Activated CD4-positive, alpha-beta T cell treated with anti-CD3 and anti-CD28 coated beads, Interleukin-2, Interleukin-6, amounts not matched to agents 100 ng/mL and 50 ng/mL, durations not matched to agents 16 hours and 8 hours (primary cell): ENCODE results near the gene PARVG.

Experiments
- DNase-seq: peaks from one replicate; pipeline ENCODE4 v3.0.0-alpha.2; 2020

Gene PARVG

DNA sequence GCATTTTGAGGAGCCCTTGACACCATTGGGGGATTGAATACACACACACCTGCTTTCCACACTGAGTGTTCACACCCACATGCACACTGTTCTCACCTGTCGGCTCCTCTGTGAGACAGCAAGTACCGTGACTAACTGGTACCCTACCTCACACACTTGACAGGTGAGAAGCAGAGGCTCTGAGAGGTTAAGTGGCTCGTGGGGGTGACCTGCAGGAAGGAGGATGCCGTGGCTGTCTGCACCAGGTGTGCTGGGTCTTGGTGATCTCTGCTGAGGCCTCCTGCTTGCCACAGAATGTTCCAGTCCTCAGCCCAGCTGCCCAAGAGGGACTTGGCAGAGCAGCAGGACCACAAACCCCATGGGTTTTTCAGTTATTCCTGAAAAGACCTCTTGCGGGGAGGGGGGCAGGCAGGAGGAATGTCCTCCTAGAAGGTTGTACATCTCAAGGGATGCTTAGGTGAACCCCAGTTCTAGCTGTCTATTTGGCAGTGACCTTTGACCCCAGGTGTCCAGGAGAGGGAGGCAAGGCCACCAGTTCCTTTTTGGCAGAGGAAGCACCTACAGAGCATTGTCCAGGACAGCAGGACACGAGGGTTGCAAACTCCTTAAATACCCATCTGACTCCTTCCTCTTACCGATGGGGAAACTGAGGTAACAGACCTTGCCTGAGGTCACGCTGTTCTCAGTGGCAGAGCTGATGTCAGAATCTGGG lies 66.0 kb downstream of the PARVG start:
- DNase-seq = no peak

- no peak for DNase-seq
These were observed 66.6 kb downstream of the PARVG start for GRCh38 chr22:44247346-44247745.

DNA sequence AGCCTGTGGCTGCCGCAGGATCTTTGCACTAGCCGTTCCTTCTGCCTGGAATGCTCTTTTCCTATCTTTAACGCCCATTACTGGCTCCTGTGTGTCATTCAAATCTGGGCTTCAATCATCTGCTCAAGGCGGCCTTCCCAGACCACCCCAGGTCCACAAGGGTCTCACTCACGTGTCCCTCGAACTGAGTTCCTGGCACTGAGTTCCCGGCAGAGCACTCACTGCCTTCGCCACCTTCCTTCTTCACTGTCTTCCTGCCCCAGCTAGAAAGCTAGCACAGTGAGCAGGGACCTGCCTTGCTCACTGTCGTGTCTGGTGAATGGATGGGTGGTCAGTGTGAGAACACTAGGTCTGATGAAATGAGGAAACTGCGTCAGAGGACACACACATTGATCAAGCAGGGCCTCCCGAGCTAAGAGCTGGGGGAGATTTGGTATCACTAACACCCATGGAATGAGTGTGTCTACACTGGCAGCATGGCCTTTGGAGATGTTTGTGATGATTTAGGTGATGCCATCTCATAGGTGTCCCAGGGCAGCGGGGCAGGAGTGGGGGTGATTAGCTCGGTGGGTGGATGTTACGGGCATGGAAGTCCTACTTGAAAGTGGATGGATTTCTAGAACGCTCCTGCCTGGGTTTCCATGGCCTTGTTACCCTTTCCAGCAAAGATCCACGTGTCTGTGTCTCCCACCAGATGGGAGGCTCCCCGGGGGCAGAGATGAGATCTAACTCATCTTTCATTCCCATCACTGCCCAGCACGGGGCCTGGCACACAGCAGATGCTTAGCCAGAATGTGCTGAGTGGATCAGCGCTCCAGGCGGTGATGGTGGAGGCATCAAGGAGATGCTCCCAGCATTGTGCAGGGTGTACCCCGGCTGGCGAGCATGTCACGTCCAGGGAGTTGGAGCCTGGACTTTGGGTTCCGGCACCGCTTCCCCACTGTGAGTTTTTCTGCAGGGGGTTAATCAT lies 67.5 kb downstream of the PARVG start:
- no peak for DNase-seq

DNA sequence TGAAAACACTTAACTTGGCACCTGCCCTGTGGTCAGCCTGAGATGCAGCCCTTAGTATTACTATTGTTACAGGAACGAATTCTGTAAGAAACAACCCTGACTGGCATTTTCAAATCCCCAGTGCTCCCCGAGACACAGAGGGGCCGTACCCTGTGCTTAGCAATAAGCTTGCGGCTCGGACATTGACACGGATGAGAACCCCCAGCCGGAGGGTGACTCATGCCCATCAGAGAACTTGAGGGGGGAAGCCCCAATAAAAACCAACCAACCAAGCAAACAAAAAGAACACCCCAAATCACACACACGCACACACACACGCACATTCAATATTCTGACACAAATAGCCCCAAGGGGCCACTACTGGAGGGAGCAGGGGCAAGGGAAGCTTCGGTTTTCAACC lies 68.2 kb downstream of the PARVG start:
- DNase-seq = no peak

DNA sequence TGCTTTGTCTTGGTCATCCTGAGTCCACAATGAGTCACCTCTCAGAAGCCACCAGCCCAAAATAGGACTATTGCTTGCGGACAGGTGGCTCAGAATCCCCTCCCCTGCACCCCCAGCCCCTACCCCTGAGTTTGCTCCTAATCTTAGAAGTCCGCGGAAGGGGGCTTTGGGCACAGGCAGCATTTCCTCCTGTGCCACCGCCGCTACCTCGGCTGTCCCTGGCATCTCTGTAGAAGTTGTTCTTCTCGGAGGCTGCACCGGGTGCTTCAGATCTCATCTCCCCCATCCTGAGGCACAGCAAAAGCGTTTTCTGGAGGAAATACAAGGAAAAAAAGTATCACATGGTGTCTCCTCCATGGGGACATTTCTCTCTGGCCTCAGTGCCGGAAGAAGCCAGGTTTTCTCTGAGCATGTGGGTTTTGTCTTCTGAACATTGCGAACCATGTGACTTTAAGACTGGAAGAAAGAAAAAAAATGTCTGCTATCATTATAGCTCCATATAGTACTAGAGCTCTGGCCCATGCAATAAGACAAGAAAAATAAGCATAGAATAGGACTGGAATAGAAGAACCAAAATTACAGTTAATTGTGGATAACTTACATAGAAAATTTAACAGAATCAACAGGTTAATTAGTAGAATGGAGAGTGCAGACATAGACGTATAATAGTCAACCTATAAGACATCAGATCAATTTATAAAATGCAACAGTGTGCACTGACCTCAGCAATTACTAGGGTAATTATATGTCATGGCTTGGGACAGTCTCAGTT lies 68.8 kb downstream of the PARVG start:
- DNase-seq = no peak

DNA sequence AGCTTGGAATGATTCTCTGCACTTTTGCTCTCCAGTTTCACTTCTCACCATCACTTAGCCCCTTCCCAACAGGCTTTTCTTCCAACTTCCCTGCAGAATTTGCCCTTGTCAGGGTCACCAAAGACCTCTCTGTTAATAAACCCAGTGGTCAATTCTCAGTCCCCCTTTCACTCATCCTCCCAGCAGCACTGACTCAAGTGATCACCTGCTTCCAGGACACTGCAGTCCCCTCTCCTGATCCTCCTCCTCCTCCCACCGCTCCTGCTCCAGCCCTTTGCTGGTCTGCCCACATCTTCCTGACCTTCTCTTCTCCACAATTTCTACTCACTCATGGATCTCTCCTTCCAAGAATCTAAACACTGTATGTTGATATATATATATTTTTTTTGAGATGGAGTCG lies 74.1 kb downstream of the PARVG start:
- DNase-seq = no peak

GRCh38 chr22:44256085-44256484 lies 75.4 kb downstream of the PARVG start:
- no peak for DNase-seq

DNA sequence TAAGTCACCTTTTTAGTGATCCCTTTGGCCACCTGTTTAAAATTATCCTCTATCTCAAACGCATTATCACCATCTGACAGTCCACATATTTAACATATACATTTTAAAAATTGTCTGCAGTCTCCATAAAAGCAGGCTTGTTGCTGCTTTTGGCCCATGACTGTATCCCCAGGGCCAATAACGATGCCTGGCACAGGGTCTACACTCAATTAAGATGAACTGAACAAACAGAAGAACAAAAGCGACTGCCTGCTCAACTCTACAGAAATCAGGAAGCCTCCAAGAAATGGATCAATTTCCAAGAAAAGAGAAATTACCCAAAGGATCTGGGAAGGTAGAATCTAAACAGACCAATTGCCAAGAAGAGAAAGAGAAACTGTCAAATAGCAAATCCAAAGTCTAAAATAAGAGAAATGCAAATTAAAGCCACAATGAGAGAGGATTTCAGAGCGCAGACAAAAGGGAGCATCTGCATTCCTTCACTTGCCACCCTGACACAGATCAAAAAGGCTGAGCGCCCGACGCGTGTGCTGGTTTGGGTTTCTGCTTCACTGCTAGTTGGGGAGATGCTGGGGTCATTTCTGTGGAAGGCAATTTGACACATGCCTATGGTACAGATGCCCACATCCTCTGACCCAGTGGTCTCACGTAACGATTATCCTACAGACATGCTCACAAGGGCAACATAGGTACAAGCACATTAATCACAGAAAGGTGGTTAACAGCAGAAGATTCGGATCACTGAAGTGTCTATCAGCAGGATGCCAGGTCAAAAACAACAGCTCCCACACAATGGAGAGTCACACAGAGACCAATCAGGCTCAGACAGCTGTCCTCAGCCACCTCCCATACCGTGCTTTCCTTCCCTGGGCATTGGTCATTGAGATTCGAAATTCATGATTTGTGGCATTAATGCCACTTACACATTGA lies 76.1 kb downstream of the PARVG start:
- DNase-seq = no peak
